Activated CD8-positive, alpha-beta T cell treated with anti-CD3 and anti-CD28 coated beads, Interleukin-2, amount 10 ng/mL, durations not matched to agents 7 days and 5 days (primary cell): ENCODE data around the gene HDGF. TPM values are rescaled to one million over a fixed set of nuclear protein-coding genes. Genes with fewer than 3 reads are reported as not detected.

Source experiments
- ATAC-seq: fragments of 150-1000 bp; cut with Tn5 transposase; one replicate; pipeline ENCODE4 v1.10.0; 2021; ENCODE audit warnings: moderate library complexity
- CTCF ChIA-PET: fragments of 350-600 bp; sonication (Branson Sonifier 250); formaldehyde crosslinking; loops from one replicate; lab custom pipeline; 2021; ENCODE audit warnings: antibody characterized with exemption; lab: Charles Lee
- POLR2A ChIA-PET: fragments of 350-600 bp; sonication (Branson Sonifier 250); formaldehyde crosslinking; loops from one replicate; lab custom pipeline; 2021; ENCODE audit warnings: antibody characterized with exemption; lab: Charles Lee
- DNase-seq: peaks from one replicate; pipeline ENCODE4 v3.0.0-alpha.2; 2020
- H3K27ac Mint-ChIP-seq: one replicate; pipeline ENCODE4 v1.8.0; 2021; ENCODE audit warnings: mild to moderate bottlenecking, mixed read lengths
- H3K27me3 Mint-ChIP-seq: one replicate; pipeline ENCODE4 v1.8.0; 2021; ENCODE audit warnings: low read depth, mixed read lengths
- H3K36me3 Mint-ChIP-seq: one replicate; pipeline ENCODE4 v1.8.0; 2021; ENCODE audit warnings: low read depth, mixed read lengths
- H3K4me1 Mint-ChIP-seq: one replicate; pipeline ENCODE4 v1.8.0; 2021; ENCODE audit warnings: low read depth, mixed read lengths
- H3K4me3 Mint-ChIP-seq: one replicate; pipeline ENCODE4 v1.8.0; 2021; ENCODE audit warnings: mild to moderate bottlenecking, mixed read lengths
- H3K9me3 Mint-ChIP-seq: one replicate; pipeline ENCODE4 v1.8.0; 2022; ENCODE audit warnings: mixed read lengths; ENCODE audit not compliant: insufficient read depth
- total RNA-seq, 2 experiments: library from RNA; stranded (reverse); gene quantifications; one replicate each; pipeline ENCODE4 v1.2.3, GENCODE V29; 2021

HDGF gene
- total RNA-seq, 2 experiments from 2014 or later: 261 to 264 TPM

- peaks cover 35% of the 10 kb centered on the region for H3K4me1 Mint-ChIP-seq
- H3K4me3 Mint-ChIP-seq: no peak overlapping the region
- peak overlapping the region; percentile 35 for H3K27ac Mint-ChIP-seq
- ATAC-seq: no peak
- ChIA-PET POLR2A (interaction anchor here (0.8 to 1.4 kb wide), 3 partner anchors 13 to 34 kb away, joined by 3 to 4 read pairs (median 4); no protein-coding TSS in a partner anchor), CTCF (interaction anchor here (0.8 to 18.8 kb wide), 13 partner anchors 9 to 396 kb away, joined by 3 to 206 read pairs (median 5); partner anchors contain the start of genes ISG20L2, METTL25B and SH2D2A)
- H3K9me3 Mint-ChIP-seq: no peaks in the 10 kb centered on the region
- peaks cover 37% of the 10 kb centered on the region for H3K36me3 Mint-ChIP-seq
- no peak for DNase-seq
- no peaks in the 10 kb centered on the region for H3K27me3 Mint-ChIP-seq
These were observed 30.2 kb upstream of the HDGF start for GRCh38 chr1:156781585-156782186.

- ChIA-PET CTCF (interaction anchor here (1.3 to 18.8 kb wide), 2 partner anchors 51 to 83 kb away, joined by 4 to 206 read pairs; partner anchors contain the start of genes ISG20L2, METTL25B and NTRK1), POLR2A (no interaction called here)
- DNase-seq (no peak), ATAC-seq (no peak)
- H3K27ac Mint-ChIP-seq: peak overlapping the region; percentile 5
- H3K36me3 Mint-ChIP-seq: peaks cover 32% of the 10 kb centered on the region
- no peaks in the 10 kb centered on the region for H3K9me3 Mint-ChIP-seq
- no peak overlapping the region for H3K4me3 Mint-ChIP-seq
- H3K27me3 Mint-ChIP-seq: no peaks in the 10 kb centered on the region
- H3K4me1 Mint-ChIP-seq: peaks cover 42% of the 10 kb centered on the region
These were observed 26.1 kb upstream of the HDGF start for GRCh38 chr1:156777573-156777972.

GRCh38 chr1:156776942-156777341 lies 25.5 kb upstream of the HDGF start:
- Mint-ChIP-seq H3K27ac (no peak overlapping the region), H3K36me3 (peaks cover 32% of the 10 kb centered on the region), H3K4me1 (peaks cover 43% of the 10 kb centered on the region), H3K9me3 (no peaks in the 10 kb centered on the region), H3K27me3 (no peaks in the 10 kb centered on the region), H3K4me3 (no peak overlapping the region)
- ChIA-PET POLR2A (no interaction called here), CTCF (interaction anchor here (0.7 to 18.8 kb wide), 4 partner anchors 11 to 50 kb away, joined by 3 to 206 read pairs (median 4); partner anchors contain the start of genes ISG20L2 and METTL25B)
- ATAC-seq: no peak
- no peak for DNase-seq

- POLR2A ChIA-PET: no interaction called here
- ATAC-seq: no peak
These were observed 24.3 kb upstream of the HDGF start for GRCh38 chr1:156775799-156776198.

GRCh38 chr1:156773607-156774006 lies 22.1 kb upstream of the HDGF start:
- no peaks in the 10 kb centered on the region for H3K27me3 Mint-ChIP-seq
- peaks cover 45% of the 10 kb centered on the region for H3K36me3 Mint-ChIP-seq
- ChIA-PET POLR2A (interaction anchor here (1.5 kb wide), 1 partner anchor 34 kb away, joined by 4 read pairs; no protein-coding TSS in a partner anchor), CTCF (interaction anchor here (1.6 to 18.8 kb wide), 3 partner anchors 23 to 87 kb away, joined by 8 to 206 read pairs (median 8); partner anchors contain the start of genes ISG20L2, METTL25B and NTRK1)
- H3K27ac Mint-ChIP-seq: no peak overlapping the region
- no peaks in the 10 kb centered on the region for H3K9me3 Mint-ChIP-seq
- peaks cover 59% of the 10 kb centered on the region for H3K4me1 Mint-ChIP-seq
- no peak for DNase-seq
- peak; percentile 43 for ATAC-seq
- H3K4me3 Mint-ChIP-seq: no peak overlapping the region

More at GRCh38 chr1:156775799-156776198, 24.3 kb upstream of the HDGF start:
- Mint-ChIP-seq H3K4me3 (no peak overlapping the region), H3K27me3 (no peaks in the 10 kb centered on the region), H3K4me1 (peaks cover 40% of the 10 kb centered on the region), H3K27ac (no peak overlapping the region), H3K36me3 (peaks cover 29% of the 10 kb centered on the region), H3K9me3 (no peaks in the 10 kb centered on the region)
- no peak for DNase-seq
- CTCF ChIA-PET: interaction anchor here (1.2 to 18.8 kb wide), 2 partner anchors 10 to 49 kb away, joined by 3 to 206 read pairs; partner anchors contain the start of genes ISG20L2 and METTL25B

- POLR2A ChIA-PET: interaction anchor here (0.5 to 1.5 kb wide), 2 partner anchors 17 to 35 kb away, joined by 3 to 4 read pairs; no protein-coding TSS in a partner anchor
- DNase-seq (no peak), ATAC-seq (no peak)
- CTCF ChIA-PET: interaction anchor here (0.6 to 18.8 kb wide), 11 partner anchors 8 to 1175 kb away, joined by 3 to 206 read pairs (median 5); partner anchors contain the start of genes HDGF, ISG20L2, METTL25B and MRPL24
- H3K9me3 Mint-ChIP-seq: no peaks in the 10 kb centered on the region
- no peak overlapping the region for H3K4me3 Mint-ChIP-seq
- H3K27ac Mint-ChIP-seq: peak overlapping the region; percentile 26
- peaks cover 58% of the 10 kb centered on the region for H3K4me1 Mint-ChIP-seq
- H3K36me3 Mint-ChIP-seq: peaks cover 52% of the 10 kb centered on the region
- H3K27me3 Mint-ChIP-seq: no peaks in the 10 kb centered on the region
These were observed 21.4 kb upstream of the HDGF start for GRCh38 chr1:156772728-156773497.

GRCh38 chr1:156772222-156772621 lies 20.7 kb upstream of the HDGF start:
- H3K4me3 Mint-ChIP-seq: no peak overlapping the region
- DNase-seq: no peak
- peaks cover 48% of the 10 kb centered on the region for H3K36me3 Mint-ChIP-seq
- no peaks in the 10 kb centered on the region for H3K27me3 Mint-ChIP-seq
- no peaks in the 10 kb centered on the region for H3K9me3 Mint-ChIP-seq
- CTCF ChIA-PET: interaction anchor here (0.8 to 18.8 kb wide), 9 partner anchors 9 to 88 kb away, joined by 3 to 206 read pairs (median 7); partner anchors contain the start of genes HDGF, ISG20L2, METTL25B and NTRK1
- no peak for ATAC-seq
- H3K4me1 Mint-ChIP-seq: peaks cover 53% of the 10 kb centered on the region
- H3K27ac Mint-ChIP-seq: no peak overlapping the region
- POLR2A ChIA-PET: interaction anchor here (0.5 to 1.5 kb wide), 2 partner anchors 18 to 36 kb away, joined by 3 to 4 read pairs; no protein-coding TSS in a partner anchor

GRCh38 chr1:156768610-156769295 lies 17.3 kb upstream of the HDGF start:
- ATAC-seq: no peak
- Mint-ChIP-seq H3K4me1 (peaks cover 55% of the 10 kb centered on the region), H3K36me3 (peaks cover 46% of the 10 kb centered on the region), H3K27ac (peak overlapping the region; percentile 7), H3K4me3 (no peak overlapping the region), H3K27me3 (no peaks in the 10 kb centered on the region), H3K9me3 (no peaks in the 10 kb centered on the region)
- POLR2A ChIA-PET: interaction anchor here (1.0 to 4.1 kb wide), 6 partner anchors 13 to 41 kb away, joined by 3 to 35 read pairs (median 4); partner anchors contain the start of genes HDGF, ISG20L2, METTL25B and MRPL24
- CTCF ChIA-PET: interaction anchor here (0.6 to 18.8 kb wide), 9 partner anchors 21 to 121 kb away, joined by 3 to 206 read pairs (median 4); partner anchors contain the start of genes ISG20L2 and METTL25B
- DNase-seq: no peak

GRCh38 chr1:156767879-156768604 lies 16.6 kb upstream of the HDGF start:
- H3K36me3 Mint-ChIP-seq: peaks cover 40% of the 10 kb centered on the region
- DNase-seq (peak; percentile 39), ATAC-seq (peak; percentile 12)
- no peak overlapping the region for H3K4me3 Mint-ChIP-seq
- no peaks in the 10 kb centered on the region for H3K27me3 Mint-ChIP-seq
- ChIA-PET CTCF (interaction anchor here (0.6 to 18.8 kb wide), 14 partner anchors 15 to 322 kb away, joined by 3 to 206 read pairs (median 4); partner anchors contain the start of genes HDGF, ISG20L2, METTL25B and MRPL24), POLR2A (interaction anchor here (1.0 to 4.1 kb wide), 7 partner anchors 14 to 41 kb away, joined by 3 to 35 read pairs (median 7); partner anchors contain the start of genes HDGF, ISG20L2, METTL25B and MRPL24)
- H3K4me1 Mint-ChIP-seq: peaks cover 49% of the 10 kb centered on the region
- no peaks in the 10 kb centered on the region for H3K9me3 Mint-ChIP-seq
- H3K27ac Mint-ChIP-seq: no peak overlapping the region
